AG09319 (cell line): ENCODE measurements around the gene VMP1.
"Not testable (repeated sequence)": the region's sequence is repeated elsewhere in the genome, so short reads cannot be mapped to it uniquely, and the experiment has no call there.

ENCODE experiments used
- DNase-seq: peaks from one replicate; pipeline ENCODE4 v3.0.0-alpha.2; 2010; ENCODE audit warnings: low read depth; ENCODE audit errors: extremely low read depth
- TF ChIP-seq, protein P1 (sequence below): IDR thresholded peaks from 2 replicates; pipeline ENCODE4 v1.5.1; 2011; ENCODE audit warnings: low read depth, mild to moderate bottlenecking, inconsistent platforms, low read length, moderate library complexity

Gene VMP1

DNA sequence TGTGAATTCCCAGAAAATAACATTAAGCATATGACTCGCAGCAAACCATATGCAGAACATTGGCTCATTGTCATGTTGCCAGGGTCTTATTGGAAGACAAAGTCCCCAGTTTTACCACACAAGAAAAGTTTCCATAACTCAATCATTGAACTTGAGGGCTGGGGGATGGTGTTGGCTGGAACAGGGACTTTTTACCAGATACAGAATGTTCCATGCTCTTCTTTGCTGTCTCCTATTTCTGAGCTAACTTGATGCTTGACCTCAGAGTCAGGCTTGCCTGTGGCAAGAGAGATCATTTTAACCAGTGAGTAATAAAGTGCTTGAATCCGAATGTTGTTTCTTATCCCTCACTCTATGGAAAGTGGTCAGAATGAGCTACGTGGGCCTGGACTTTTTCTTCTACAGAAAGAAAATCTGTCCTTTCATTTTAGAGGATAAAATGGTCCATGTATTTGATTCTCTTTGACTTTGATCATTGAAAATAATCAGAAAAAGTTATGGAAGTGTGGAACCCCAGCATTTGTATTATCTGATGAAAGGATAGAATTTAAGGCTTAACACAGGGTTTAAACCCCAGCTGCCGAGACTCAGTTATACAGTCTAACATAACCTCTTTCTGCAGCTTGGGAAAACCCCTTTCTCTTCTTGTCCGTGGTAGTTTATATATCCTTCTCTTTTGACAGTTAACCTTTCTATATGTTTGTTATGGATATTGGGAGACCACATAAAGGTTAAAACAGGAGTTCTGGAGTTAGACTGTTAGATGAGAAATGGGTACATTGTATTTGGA lies 118.3 kb downstream of the VMP1 start:
- TF ChIP-seq, protein P1, sequence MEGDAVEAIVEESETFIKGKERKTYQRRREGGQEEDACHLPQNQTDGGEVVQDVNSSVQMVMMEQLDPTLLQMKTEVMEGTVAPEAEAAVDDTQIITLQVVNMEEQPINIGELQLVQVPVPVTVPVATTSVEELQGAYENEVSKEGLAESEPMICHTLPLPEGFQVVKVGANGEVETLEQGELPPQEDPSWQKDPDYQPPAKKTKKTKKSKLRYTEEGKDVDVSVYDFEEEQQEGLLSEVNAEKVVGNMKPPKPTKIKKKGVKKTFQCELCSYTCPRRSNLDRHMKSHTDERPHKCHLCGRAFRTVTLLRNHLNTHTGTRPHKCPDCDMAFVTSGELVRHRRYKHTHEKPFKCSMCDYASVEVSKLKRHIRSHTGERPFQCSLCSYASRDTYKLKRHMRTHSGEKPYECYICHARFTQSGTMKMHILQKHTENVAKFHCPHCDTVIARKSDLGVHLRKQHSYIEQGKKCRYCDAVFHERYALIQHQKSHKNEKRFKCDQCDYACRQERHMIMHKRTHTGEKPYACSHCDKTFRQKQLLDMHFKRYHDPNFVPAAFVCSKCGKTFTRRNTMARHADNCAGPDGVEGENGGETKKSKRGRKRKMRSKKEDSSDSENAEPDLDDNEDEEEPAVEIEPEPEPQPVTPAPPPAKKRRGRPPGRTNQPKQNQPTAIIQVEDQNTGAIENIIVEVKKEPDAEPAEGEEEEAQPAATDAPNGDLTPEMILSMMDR: no peak
- DNase-seq: no peak

DNA sequence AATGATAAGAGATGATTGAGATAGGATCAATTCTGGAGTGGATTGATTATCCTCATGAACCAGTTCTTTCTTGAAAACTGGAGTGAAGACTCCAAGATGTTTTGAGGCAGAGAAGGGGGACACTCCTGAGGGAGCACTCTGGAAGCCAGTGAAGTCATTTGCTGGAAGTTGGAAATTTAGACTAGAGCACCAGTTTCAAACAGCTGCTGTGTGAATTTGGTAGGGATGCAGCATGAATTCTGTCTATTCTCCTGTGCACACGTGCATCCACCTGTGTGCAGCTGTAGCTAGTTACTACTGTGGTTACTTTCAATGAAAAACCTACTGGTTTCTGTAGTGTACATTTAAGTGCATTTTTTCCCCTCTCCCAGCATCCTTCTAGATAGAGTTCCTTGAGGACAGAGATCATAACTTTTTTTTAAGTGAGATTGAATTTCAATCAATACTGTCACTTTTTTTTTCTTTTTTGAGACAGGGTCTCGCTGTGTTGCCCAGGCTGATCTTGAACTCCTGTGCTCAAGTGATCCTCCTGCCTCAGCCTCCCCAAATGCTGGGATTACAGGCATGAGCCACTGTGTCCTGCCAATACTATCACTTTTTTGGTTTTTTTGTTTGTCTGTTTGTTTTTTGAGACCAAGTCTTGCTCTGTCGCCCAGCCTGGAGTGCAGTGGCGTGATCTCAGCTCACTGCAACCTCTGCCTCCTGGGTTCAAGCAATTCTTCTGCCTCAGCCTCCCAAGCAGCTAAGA lies 119.4 kb downstream of the VMP1 start:
- TF ChIP-seq, protein P1: no peak
- DNase-seq: no peak

DNA sequence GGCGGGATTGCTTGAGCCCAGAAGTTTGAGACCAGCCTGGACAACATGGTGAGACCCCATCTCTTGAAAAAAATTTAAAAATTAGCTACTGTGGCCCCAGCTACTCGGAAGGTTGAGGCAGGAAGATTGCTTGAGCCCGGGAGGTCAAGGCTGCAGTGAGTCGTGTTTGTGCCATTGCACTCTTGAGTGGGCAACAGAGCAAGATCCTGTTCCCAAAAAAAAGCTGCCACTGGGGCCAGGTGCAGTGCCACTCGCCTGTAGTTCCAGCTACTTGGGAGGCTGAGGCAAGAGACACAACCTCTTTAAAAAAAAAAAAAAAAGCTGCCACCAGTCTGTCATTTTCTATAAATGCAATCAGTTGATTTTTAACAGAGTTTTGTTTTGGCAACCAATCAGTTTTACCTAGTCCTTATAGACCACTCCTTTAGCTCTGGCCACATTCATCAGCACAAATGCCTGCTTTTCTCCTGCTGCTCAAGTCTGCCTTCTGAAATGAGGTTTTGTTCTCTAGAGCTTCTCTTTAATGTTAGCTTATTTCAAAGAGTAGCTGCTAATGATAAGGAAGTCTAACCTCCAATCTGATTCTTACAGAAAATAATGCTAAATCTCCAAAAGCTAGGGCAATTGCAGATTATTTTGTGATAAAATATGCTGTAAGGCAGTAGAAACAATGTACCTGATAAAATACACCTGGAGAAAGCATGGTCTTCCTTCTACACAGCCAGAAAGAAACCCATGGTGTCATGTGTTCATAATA lies 120.4 kb downstream of the VMP1 start:
- TF ChIP-seq, protein P1: no peak
- DNase-seq: no peak

DNA sequence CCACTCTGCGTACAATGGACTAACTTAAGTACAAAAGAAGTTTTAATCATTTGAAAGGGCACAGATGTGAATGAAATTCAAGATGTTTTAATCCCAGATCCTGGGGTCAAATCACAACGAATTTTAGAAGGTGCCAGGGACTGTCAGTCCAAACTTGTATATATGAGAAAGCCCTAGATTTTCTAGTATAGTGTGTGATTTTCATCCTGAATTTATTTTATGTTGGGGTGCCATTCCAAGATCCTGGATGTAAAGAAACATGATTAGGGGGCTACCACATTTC lies 121.0 kb downstream of the VMP1 start:
- DNase-seq: no peak
- TF ChIP-seq, protein P1: no peak

DNA sequence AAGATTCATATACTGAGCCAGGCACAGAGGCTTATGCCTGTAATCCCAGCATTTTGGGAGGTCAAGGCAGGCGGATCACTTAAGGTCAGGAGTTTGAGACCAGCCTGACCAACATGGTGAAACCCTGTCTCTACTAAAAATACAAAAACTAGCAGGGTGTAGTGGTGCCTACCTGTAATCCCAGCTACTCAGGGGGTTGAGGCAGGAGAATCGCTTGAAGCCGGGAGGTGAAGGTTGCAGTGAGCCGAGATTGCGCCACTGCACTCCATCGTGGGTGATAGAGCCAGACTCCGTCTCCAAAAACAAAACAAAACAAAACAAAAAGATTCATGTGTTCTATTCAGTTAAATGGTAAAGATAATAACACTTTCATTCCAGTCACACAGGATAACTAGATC lies 121.4 kb downstream of the VMP1 start:
- DNase-seq: not testable (repeated sequence)

- no peak for DNase-seq
Measured at GRCh38 chr17:59829217-59830006, 122.0 kb downstream of the VMP1 start.

More at GRCh38 chr17:59829217-59830006, 122.0 kb downstream of the VMP1 start:
- TF ChIP-seq, protein P1: no peak
